HL-60/S4 treated with retinoic acid at 250 ng/mL for 4 days and 3 days (cell line): ENCODE results near the gene GNPAT.
"Not testable (repeated sequence)": the region's sequence is repeated elsewhere in the genome, so short reads cannot be mapped to it uniquely, and the experiment has no call there.

Experiments
- in situ Hi-C: fragments of 300-500 bp; cut with MboI; formaldehyde crosslinking; loops from 2 replicates; pipeline ENCODE4 v1.7.0; 2022; ENCODE audit warnings: low sequenced_read_pairs

The GNPAT gene

GRCh38 chr1:231240883-231241735 lies at the start of gene GNPAT:
TSS of gene GNPAT (plus strand) at chr1:231241212. CDS start at chr1:231241379, 167 bp downstream.
- in situ Hi-C loops, result no loop called here

DNA sequence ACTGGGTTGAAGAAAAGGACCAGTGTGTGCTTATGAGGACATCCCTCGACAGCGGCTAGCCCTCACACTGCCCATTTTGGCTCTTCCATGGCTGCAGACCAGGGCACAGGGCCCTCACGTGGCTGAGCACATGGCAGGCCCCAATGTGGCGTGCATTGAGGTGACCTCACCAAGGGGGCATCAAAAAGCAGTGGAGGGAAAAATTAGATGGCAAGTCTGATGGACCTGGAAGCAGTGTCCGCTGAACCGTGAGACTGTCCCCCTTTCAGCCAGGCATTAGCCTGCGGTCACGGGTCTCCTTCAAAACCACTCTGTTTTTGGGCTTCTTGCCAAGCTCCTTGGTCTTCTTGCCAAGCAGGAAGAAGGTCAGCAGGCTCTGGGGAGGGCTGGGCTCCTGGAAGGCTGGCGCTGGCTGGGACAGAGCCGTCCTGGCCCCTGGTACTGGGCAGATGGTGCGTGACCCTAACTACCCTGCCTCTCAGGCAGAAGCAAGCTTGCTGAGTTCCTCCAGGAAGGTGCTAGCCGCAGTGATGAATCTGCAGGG lies 48.3 kb upstream of the GNPAT start:
- in situ Hi-C loops, result no loop called here

GRCh38 chr1:231193710-231194340 lies 47.2 kb upstream of the GNPAT start:
- in situ Hi-C loops, result no loop called here

DNA sequence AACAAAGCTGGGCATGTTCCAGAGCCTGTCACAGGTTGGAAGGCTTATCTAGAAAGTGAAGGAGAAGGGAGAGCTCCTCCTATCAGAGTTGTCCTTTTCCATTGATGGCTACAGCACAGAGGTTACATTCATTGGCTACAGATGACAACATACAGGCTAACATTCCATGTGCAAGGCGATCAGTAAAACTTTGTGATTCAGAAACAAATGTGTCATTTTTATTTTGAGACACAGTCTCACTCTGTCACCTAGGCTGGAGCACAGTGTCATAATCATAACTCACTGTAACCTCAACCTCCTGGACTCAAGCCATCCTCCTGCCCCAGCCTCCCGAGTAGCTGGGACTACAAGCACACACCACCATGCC lies 46.6 kb upstream of the GNPAT start:
- in situ Hi-C loops, result no loop called here

GRCh38 chr1:231194843-231195516 lies 46.0 kb upstream of the GNPAT start:
- in situ Hi-C loops, result no loop called here

- in situ Hi-C loops, result no loop called here
Observed at GRCh38 chr1:231196307-231196706, 44.7 kb upstream of the GNPAT start.

- in situ Hi-C loops, result no loop called here
Observed at GRCh38 chr1:231196728-231197127, 44.3 kb upstream of the GNPAT start.

DNA sequence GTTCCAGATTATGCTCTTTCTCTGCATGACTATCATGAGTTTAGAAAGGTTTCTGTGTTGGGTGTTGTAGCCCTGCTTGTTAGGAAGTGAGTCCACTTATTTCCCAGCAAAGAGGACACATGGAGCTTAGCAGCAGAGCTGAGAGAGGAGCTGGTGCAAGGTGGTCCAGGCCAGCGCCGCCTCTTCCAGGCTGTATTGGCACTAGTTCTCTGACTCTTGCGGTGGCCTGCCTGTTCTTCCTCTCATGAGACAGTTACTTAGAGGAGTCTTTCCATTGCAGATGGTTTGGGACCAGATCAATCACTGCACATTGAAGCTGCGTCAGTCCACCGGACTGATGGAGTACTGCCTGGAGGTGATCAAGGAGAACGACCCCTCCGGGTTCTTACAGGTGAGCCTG lies 41.1 kb upstream of the GNPAT start:
- in situ Hi-C loops, result no loop called here

DNA sequence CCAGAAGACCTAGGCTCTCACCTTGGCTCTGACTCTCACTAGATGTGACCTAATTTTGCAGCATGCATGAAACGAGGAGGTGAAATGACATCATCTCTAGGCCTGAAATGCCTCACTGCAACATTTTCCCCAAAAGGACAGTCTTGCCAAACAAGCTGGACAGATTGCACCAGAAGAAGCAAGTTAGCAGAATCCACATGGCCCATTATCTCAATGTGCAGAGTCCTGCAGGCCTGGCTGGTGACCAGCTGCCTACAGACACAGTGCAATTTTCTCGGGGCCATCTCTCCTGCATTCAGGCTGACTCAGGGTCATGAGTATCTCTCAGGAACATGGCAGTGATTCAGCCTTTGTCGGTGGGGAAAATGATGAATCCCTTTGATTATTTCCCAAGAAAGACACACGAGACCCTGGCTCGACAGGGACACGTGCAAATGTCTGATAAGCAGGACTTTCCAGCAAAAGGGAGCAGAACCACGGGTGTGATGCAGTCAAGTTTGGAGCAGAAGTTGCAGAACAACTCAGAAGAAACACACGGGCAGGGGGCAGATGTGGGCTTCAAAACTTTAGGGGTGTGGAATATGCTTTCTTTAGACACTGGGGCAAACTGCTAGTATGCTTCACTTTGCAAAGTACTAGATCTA lies 40.5 kb upstream of the GNPAT start:
- in situ Hi-C loops, result no loop called here

DNA sequence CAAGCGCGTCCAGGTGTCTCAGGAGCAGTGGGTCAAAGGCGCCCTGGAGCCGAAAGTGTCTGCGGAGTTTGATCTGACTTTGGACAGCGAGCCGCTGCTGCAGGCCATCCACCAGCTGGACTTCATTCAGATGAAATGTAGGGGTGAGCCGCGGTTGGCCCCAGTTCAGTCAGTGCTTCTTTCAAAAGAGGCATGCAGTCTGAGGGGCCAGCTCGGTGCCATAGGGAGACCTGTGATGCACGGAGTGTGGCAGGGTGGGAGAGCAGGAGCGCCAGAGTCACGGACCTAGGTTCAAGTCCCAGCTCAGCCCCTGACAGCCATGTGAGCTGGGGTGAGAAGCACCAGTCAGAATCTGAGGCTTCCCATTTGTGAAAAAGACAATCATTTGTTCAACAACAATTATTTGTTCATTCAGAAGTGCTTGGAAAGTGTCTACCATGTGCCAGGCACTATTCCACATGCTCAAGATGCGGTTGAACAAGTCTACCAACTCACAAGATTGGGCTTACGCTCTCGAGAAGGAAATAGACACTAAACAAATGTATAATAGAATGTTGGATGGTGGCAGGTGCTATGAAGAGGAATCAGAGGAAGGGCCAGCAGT lies 39.5 kb upstream of the GNPAT start:
- in situ Hi-C loops, result no loop called here

DNA sequence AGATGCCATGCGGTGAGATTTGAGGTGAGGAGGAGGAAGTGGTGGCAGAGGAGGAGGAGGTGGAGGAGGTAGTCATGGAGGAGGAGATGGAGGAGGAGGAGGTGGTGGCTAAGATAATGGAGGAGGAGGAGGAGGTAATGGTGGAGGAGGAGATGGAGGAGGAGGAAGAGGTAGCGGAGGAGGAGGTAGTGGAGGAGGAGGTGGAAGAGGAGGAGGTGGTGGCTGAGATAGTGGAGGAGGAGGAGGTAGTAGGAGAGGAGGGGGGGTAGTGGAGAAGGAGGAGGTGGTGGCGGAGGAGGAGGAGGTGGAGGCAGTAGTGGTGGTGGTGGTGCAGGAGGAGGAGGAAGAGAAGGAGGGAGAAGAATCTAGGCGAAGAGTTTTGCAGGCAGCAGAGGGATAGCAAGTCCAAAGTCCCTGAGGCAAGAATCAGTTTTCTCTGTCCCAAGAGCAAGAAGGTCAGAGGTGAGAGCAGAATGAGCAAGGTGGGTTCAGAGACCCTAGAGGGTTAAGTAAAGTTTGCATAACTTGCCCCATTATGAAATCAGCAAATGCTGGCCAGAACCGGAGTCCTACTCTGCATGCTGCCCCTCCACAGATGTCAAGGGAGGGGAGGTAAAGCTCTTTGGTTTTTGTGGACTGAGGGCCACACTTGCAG lies 38.9 kb upstream of the GNPAT start:
- in situ Hi-C loops, result no loop called here

DNA sequence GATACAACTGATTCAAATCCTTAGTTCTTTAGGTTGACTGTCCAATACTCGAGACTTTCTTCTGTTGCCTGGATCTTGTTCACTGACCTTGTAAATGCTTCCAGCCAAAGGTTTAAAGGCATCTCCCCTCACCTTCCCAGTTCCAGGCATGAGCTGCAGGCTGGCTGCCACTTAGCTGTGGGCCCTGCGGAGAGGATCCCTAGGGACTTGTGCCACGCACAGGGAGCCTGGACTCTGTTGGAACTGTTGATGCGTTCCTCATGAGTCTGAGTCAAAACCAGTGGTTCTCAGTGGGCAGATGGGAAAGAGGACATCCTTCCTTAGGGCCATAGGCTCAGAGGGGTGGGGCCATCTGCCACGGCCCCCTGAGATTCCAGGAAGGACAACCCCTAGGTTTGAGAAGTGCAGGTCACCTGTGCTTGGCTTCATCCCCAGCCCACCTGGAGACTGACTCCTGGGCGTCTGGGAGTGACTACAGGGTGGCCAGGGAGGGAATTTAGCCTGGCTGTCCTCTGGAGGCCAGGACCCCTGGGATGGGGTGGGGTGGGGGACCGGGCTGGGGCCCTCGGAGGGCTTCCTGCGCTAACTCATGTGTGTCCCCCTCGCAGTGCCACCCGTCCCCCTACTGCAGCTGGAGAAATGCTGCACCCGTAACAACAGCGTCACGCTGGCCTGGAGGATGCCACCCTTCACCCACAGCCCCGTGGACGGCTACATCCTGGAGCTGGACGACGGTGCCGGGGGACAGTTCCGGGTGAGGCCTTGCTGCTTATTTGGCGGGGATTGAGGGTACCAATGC lies 37.6 kb upstream of the GNPAT start:
- in situ Hi-C loops, result no loop called here

DNA sequence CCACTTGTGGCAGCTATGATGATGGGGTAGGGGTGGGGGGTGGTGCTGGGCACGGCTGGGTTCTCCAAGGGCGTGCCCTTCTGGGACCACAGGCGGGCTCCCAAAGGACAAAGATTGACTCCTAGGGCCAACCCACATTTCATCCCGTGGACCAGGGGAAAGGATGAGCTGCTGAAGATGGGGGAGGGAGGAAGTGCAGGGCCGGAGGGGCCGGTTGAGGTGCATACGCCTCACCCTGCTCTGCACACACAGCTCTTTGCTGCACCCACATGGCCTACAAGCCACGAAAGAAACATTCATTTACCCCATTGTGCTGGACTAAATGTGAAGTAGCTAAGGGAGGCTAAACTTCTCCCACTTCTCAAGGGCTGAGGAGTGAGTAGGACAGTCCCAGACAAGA lies 34.2 kb upstream of the GNPAT start:
- in situ Hi-C loops, result no loop called here

GRCh38 chr1:231207437-231207836 lies 33.6 kb upstream of the GNPAT start:
- in situ Hi-C loops, result no loop called here

- in situ Hi-C loops, result no loop called here
Observed at GRCh38 chr1:231208980-231209379, 32.0 kb upstream of the GNPAT start.

DNA sequence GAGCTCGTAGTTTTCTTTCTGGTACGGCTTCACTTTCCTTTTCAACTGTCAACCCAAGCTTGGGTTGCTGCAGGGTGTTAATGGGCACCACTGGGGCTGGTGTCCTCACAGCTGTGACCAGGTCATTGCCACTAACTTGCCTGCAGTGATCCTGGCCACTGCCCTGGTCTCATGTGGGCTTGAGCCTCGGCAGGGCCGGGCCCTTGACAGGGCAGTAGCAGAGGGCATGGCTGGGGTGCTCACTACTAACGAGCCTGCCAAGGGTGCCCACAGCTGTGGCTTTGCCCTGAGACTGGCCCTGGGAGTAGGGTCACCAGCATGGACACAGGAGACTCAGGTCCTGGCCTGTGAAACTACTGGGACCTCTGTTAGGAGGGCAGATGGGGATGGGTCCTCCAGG lies 31.5 kb upstream of the GNPAT start:
- in situ Hi-C loops, result no loop called here

DNA sequence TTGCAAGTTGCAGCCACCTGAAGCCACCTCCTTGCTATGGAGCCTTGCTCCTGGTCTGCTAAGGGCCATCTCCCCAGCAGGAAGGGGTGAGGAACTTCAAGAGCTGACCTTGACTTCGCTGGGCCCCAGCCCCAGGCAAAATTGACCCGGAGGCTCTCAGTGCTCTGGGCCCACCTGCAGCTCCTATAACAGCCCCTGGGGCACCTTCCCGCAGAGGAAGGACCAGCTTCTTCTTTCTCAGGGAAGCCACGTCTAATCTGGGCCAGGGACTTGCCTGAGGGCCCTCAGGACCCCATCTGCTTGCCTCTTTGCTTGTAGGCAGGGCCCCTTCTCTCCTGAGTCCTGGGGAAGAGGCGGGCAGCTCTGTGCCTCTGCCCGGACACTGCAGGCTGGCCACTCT lies 30.9 kb upstream of the GNPAT start:
- in situ Hi-C loops, result no loop called here

DNA sequence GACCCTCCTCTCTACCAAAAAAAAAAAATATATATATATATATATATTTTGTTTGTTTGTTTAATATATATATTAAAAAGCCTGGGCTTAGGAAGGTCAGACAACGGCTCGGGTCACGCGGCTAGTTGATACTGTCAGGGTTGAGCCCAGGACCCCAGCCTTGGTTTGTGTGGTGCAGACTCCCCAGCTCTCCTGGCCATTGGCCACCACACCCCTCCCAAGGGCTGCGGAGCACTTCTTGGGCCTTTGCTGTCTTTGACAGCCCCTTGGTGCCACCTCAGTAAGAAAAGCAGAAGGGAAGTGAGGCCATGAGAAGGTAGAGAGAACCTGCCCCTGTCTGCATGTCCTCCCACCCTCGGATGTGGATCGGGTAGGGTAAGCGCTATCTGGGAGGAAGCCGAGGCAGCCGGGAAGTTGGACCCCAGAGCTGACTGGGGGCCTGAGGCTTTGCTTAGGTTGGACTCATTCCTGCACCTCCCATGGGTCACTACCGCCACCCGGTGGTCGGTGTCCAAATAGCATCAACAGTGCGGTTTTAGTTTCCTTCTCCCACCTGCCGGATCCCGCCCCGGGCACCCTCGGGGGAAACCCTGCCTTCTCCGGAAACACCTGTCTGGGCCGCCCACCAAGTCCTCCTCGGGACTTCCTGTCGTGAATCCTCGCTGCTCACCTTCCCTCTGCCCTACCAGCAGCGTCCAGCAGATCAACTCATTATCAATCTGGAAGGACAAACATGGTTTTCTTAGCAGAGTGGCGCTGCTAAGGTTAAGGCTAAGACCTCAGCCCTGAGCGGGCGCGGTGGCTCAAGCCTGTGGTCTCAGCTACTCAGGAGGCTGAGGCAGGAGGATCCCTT lies 29.8 kb upstream of the GNPAT start:
- in situ Hi-C loops, result no loop called here

GRCh38 chr1:231212301-231212700 lies 28.7 kb upstream of the GNPAT start:
- in situ Hi-C loops, result not testable (repeated sequence)
